ENCODE results near the gene SMIM20. TPM values are rescaled to one million over a fixed set of nuclear protein-coding genes. Genes with fewer than 3 reads are reported as not detected.

The SMIM20 gene
- total and polyA plus RNA-seq, 4 donors: 11.1 to 25.0 (median 20.4) TPM

DNA sequence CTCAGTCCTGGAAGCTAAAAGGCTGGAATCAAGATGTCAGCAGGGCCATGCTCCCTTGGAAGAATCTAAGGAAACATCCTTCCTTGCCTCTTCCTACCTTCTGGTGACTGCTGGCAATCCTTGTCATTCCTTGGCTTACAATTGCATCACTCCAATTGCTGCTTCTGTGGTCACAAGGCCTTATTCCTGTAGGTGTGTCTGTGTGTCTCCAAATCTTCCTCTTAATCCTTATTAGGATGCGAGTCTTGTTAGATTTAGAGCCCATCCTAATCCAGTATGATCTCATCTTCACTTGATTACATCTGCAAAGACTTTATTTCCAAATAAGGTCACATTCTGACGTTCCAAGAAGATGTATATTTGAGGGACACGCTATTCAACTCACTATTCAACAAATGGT is 52.2 kb downstream of the SMIM20 start:
- no peak for DNase-seq (ENCODE audit: low spot score)
- no peak overlapping the region for H3K9ac ChIP-seq (ENCODE audit: low read depth in 1 of 2, low read length in 2 of 2)
- H3K27me3 ChIP-seq (ENCODE audit: control insufficient read depth in 4 of 4, insufficient read depth in 4 of 4, low read length in 3 of 4): peaks cover 0 to 2% (median 0%) of the 10 kb centered on the region in 4 donors
- H3K27ac ChIP-seq (ENCODE audit: low read depth in 1 of 2, low read length in 2 of 2): no peak overlapping the region
- H3K4me1 ChIP-seq (ENCODE audit: control insufficient read depth in 4 of 4, insufficient read depth in 4 of 4, low read length in 3 of 4): no peaks in the 10 kb centered on the region
- H3K9me3 ChIP-seq (ENCODE audit: control insufficient read depth in 4 of 4, low read length in 3 of 4): no peaks in the 10 kb centered on the region
- 91% methylated on average over 3 of the region's 3 CpGs for WGBS
- H3K36me3 ChIP-seq (ENCODE audit: control insufficient read depth in 4 of 4, insufficient read depth in 3 of 4, low read depth in 1 of 4, low read length in 3 of 4): no peaks in the 10 kb centered on the region
- no peak overlapping the region for H3K4me3 ChIP-seq (ENCODE audit: low read depth in 1 of 3, low read length in 3 of 3)
- TF ChIP-seq MAX (IDR thresholded peaks at IDR 0.05) (no peak), TAF1 (conservative IDR thresholded peaks at IDR 0.05) (no peak), RAD21 (IDR thresholded peaks at IDR 0.05) (no peak), YY1 (IDR thresholded peaks at IDR 0.05) (no peak), EGR1 (IDR thresholded peaks at IDR 0.05; ENCODE audit: low read depth in 2 of 2) (no peak), NR2F2 (IDR thresholded peaks at IDR 0.05) (no peak), ZBTB33 (IDR thresholded peaks at IDR 0.05) (no peak), FOXA2 (IDR thresholded peaks at IDR 0.05) (no peak)
- TF ChIP-seq, protein P1, sequence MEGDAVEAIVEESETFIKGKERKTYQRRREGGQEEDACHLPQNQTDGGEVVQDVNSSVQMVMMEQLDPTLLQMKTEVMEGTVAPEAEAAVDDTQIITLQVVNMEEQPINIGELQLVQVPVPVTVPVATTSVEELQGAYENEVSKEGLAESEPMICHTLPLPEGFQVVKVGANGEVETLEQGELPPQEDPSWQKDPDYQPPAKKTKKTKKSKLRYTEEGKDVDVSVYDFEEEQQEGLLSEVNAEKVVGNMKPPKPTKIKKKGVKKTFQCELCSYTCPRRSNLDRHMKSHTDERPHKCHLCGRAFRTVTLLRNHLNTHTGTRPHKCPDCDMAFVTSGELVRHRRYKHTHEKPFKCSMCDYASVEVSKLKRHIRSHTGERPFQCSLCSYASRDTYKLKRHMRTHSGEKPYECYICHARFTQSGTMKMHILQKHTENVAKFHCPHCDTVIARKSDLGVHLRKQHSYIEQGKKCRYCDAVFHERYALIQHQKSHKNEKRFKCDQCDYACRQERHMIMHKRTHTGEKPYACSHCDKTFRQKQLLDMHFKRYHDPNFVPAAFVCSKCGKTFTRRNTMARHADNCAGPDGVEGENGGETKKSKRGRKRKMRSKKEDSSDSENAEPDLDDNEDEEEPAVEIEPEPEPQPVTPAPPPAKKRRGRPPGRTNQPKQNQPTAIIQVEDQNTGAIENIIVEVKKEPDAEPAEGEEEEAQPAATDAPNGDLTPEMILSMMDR (IDR thresholded peaks at IDR 0.05; ENCODE audit: low read depth, low read length, missing input control): no peak
- TF ChIP-seq, protein P2, sequence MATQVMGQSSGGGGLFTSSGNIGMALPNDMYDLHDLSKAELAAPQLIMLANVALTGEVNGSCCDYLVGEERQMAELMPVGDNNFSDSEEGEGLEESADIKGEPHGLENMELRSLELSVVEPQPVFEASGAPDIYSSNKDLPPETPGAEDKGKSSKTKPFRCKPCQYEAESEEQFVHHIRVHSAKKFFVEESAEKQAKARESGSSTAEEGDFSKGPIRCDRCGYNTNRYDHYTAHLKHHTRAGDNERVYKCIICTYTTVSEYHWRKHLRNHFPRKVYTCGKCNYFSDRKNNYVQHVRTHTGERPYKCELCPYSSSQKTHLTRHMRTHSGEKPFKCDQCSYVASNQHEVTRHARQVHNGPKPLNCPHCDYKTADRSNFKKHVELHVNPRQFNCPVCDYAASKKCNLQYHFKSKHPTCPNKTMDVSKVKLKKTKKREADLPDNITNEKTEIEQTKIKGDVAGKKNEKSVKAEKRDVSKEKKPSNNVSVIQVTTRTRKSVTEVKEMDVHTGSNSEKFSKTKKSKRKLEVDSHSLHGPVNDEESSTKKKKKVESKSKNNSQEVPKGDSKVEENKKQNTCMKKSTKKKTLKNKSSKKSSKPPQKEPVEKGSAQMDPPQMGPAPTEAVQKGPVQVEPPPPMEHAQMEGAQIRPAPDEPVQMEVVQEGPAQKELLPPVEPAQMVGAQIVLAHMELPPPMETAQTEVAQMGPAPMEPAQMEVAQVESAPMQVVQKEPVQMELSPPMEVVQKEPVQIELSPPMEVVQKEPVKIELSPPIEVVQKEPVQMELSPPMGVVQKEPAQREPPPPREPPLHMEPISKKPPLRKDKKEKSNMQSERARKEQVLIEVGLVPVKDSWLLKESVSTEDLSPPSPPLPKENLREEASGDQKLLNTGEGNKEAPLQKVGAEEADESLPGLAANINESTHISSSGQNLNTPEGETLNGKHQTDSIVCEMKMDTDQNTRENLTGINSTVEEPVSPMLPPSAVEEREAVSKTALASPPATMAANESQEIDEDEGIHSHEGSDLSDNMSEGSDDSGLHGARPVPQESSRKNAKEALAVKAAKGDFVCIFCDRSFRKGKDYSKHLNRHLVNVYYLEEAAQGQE (IDR thresholded peaks at IDR 0.05): no peak

- no peak overlapping the region for H3K4me3 ChIP-seq (ENCODE audit: low read depth in 1 of 3, low read length in 3 of 3)
- peaks cover 0 to 2% (median 0%) of the 10 kb centered on the region in 4 donors for H3K27me3 ChIP-seq (ENCODE audit: control insufficient read depth in 4 of 4, insufficient read depth in 4 of 4, low read length in 3 of 4)
- no peak for TF ChIP-seq HNF4A (conservative IDR thresholded peaks at IDR 0.05)
- no peak for TF ChIP-seq TAF1 (conservative IDR thresholded peaks at IDR 0.05)
- TF ChIP-seq, protein P2 (IDR thresholded peaks at IDR 0.05): no peak
- H3K27ac ChIP-seq (ENCODE audit: low read depth in 1 of 2, low read length in 2 of 2): no peak overlapping the region
- 78% methylated on average over 13 of the region's 13 CpGs for WGBS
- no peak for DNase-seq (ENCODE audit: low spot score)
- no peaks in the 10 kb centered on the region for H3K36me3 ChIP-seq (ENCODE audit: control insufficient read depth in 4 of 4, insufficient read depth in 3 of 4, low read depth in 1 of 4, low read length in 3 of 4)
- no peaks in the 10 kb centered on the region for H3K4me1 ChIP-seq (ENCODE audit: control insufficient read depth in 4 of 4, insufficient read depth in 4 of 4, low read length in 3 of 4)
- H3K9me3 ChIP-seq (ENCODE audit: control insufficient read depth in 4 of 4, low read length in 3 of 4): no peaks in the 10 kb centered on the region
- no peak overlapping the region for H3K9ac ChIP-seq (ENCODE audit: low read depth in 1 of 2, low read length in 2 of 2)
Observed at GRCh38 chr4:25969374-25970155, 55.5 kb downstream of the SMIM20 start.

Measured in liver (tissue), 9 donors.